ENCODE measurements around the gene TPRG1.
"Not testable (repeated sequence)": the region's sequence is repeated elsewhere in the genome, so short reads cannot be mapped to it uniquely, and the experiment has no call there.

TPRG1 gene

GRCh38 chr3:189311521-189311920 lies 139.8 kb downstream of the TPRG1 start:
- no peak for FAIRE-seq
- TF ChIP-seq TAF1 (IDR thresholded peaks at IDR 0.05; ENCODE audit: low read depth, low read length) (no peak), SPI1 (IDR thresholded peaks at IDR 0.05; ENCODE audit: low read depth, low read length) (no peak), POLR2A (IDR thresholded peaks at IDR 0.05; ENCODE audit: low read depth, low read length) (no peak), PAX5 (IDR thresholded peaks at IDR 0.05; ENCODE audit: insufficient read depth, low read length, severe bottlenecking) (no peak), POU2F2 (IDR thresholded peaks at IDR 0.05; ENCODE audit: low read depth, low read length) (no peak), POLR2AphosphoS5 (IDR thresholded peaks at IDR 0.05; ENCODE audit: low read depth, low read length) (no peak)
- DNase-seq (ENCODE audit: insufficient read length, low spot score) = no peak

- FAIRE-seq = no peak
- TF ChIP-seq TAF1 (IDR thresholded peaks at IDR 0.05; ENCODE audit: low read depth, low read length) = no peak
- TF ChIP-seq POLR2A (IDR thresholded peaks at IDR 0.05; ENCODE audit: low read depth, low read length) = no peak
- no peak for TF ChIP-seq POU2F2 (IDR thresholded peaks at IDR 0.05; ENCODE audit: low read depth, low read length)
- TF ChIP-seq PAX5 (IDR thresholded peaks at IDR 0.05; ENCODE audit: insufficient read depth, low read length, severe bottlenecking) = no peak
- TF ChIP-seq SPI1 (IDR thresholded peaks at IDR 0.05; ENCODE audit: low read depth, low read length) = no peak
- TF ChIP-seq POLR2AphosphoS5 (IDR thresholded peaks at IDR 0.05; ENCODE audit: low read depth, low read length) = no peak
These were observed 141.1 kb downstream of the TPRG1 start for GRCh38 chr3:189312866-189313265.

GRCh38 chr3:189316296-189317019 lies 144.7 kb downstream of the TPRG1 start:
- TF ChIP-seq SPI1 (IDR thresholded peaks at IDR 0.05; ENCODE audit: low read depth, low read length) (no peak), POLR2A (IDR thresholded peaks at IDR 0.05; ENCODE audit: low read depth, low read length) (no peak), POLR2AphosphoS5 (IDR thresholded peaks at IDR 0.05; ENCODE audit: low read depth, low read length) (no peak), TAF1 (IDR thresholded peaks at IDR 0.05; ENCODE audit: low read depth, low read length) (no peak), PAX5 (IDR thresholded peaks at IDR 0.05; ENCODE audit: insufficient read depth, low read length, severe bottlenecking) (no peak), POU2F2 (IDR thresholded peaks at IDR 0.05; ENCODE audit: low read depth, low read length) (no peak)
- DNase-seq (ENCODE audit: insufficient read length, low spot score) (no peak), FAIRE-seq (no peak)

More at GRCh38 chr3:189312866-189313265, 141.1 kb downstream of the TPRG1 start:
- DNase-seq (ENCODE audit: insufficient read length, low spot score) = no peak

GRCh38 chr3:189317911-189318310 lies 146.1 kb downstream of the TPRG1 start:
- FAIRE-seq (no peak), DNase-seq (ENCODE audit: insufficient read length, low spot score) (no peak)
- no peak for TF ChIP-seq TAF1 (IDR thresholded peaks at IDR 0.05; ENCODE audit: low read depth, low read length)
- no peak for TF ChIP-seq POLR2A (IDR thresholded peaks at IDR 0.05; ENCODE audit: low read depth, low read length)
- no peak for TF ChIP-seq SPI1 (IDR thresholded peaks at IDR 0.05; ENCODE audit: low read depth, low read length)
- no peak for TF ChIP-seq POLR2AphosphoS5 (IDR thresholded peaks at IDR 0.05; ENCODE audit: low read depth, low read length)
- TF ChIP-seq PAX5 (IDR thresholded peaks at IDR 0.05; ENCODE audit: insufficient read depth, low read length, severe bottlenecking) = no peak

DNA sequence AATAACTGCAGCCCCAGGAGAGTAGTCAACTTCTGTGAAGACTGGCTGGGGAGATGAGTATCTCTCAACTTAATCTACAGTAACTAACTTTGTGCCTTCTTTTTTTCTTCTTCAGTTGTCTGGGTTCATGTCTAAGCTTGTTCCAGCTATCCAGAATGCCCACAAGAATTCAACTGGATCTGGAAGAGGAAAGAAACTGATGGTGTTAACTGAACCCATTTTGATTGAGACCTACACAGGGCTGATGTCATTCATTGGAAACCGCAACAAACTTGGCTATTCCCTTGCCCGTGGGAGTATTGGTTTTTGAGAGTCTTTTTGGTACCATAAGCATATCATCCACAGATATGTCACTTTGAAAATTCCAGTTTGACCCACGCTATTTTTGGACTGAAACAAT lies 148.7 kb downstream of the TPRG1 start:
- FAIRE-seq (no peak), DNase-seq (ENCODE audit: insufficient read length, low spot score) (no peak)
- TF ChIP-seq TAF1 (IDR thresholded peaks at IDR 0.05; ENCODE audit: low read depth, low read length) (no peak), SPI1 (IDR thresholded peaks at IDR 0.05; ENCODE audit: low read depth, low read length) (no peak), PAX5 (IDR thresholded peaks at IDR 0.05; ENCODE audit: insufficient read depth, low read length, severe bottlenecking) (no peak), POU2F2 (IDR thresholded peaks at IDR 0.05; ENCODE audit: low read depth, low read length) (no peak), POLR2A (IDR thresholded peaks at IDR 0.05; ENCODE audit: low read depth, low read length) (no peak), POLR2AphosphoS5 (IDR thresholded peaks at IDR 0.05; ENCODE audit: low read depth, low read length) (no peak)

DNA sequence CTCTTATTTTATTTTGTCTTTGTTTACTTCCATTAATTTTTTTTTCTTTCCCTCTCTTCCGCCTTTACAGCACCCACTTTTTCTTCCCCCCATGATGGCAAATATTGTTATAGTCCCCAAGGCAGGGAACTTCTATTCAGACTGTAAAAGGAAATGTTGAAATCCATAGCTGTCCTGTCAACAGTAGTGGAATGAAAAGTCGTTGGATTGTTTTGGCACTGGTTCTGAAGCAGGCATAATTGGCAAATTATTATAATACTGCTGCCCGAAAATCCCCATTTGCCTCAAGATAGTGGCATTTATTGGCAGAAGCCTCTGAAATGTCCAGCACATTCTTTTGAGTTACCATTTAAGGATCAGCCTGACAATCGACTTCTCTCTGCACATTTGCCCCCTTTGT lies 150.6 kb downstream of the TPRG1 start:
- TF ChIP-seq POLR2A (IDR thresholded peaks at IDR 0.05; ENCODE audit: low read depth, low read length) (no peak), POLR2AphosphoS5 (IDR thresholded peaks at IDR 0.05; ENCODE audit: low read depth, low read length) (no peak), SPI1 (IDR thresholded peaks at IDR 0.05; ENCODE audit: low read depth, low read length) (no peak), POU2F2 (IDR thresholded peaks at IDR 0.05; ENCODE audit: low read depth, low read length) (no peak), TAF1 (IDR thresholded peaks at IDR 0.05; ENCODE audit: low read depth, low read length) (no peak), PAX5 (IDR thresholded peaks at IDR 0.05; ENCODE audit: insufficient read depth, low read length, severe bottlenecking) (no peak)
- FAIRE-seq = no peak
- no peak for DNase-seq (ENCODE audit: insufficient read length, low spot score)

DNA sequence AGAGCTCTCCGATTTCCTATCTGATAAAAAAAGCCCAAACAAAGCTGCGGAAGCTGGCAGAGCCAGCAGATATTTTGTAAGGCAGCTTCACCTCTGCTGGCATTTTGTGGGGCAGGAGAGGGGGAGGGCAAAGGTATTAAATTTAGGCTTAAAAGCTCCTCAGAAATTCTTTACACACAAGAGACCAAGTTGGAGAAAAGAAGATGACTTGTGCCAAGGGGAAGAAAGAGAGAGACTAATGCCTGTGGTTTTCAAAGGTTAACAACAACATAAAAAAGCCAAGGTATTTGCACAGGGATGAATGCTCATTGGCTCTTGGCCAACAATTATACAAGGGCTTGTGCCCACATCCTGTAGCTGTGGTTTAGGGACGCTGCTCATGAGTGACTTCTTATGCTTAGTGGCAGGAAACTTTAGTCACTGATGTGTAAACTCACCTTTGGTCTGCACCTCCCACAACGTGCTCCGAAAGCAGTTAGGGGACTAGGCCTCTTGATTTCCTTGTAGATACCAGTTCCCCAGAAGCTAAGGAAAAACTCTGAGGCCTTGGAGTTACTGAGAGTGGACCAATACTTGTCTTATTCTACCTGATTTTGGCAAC lies 152.9 kb downstream of the TPRG1 start:
- DNase-seq (ENCODE audit: insufficient read length, low spot score) = peak; percentile 7
- TF ChIP-seq PAX5 (IDR thresholded peaks at IDR 0.05; ENCODE audit: insufficient read depth, low read length, severe bottlenecking) (peak; percentile 74), POU2F2 (IDR thresholded peaks at IDR 0.05; ENCODE audit: low read depth, low read length) (peak; percentile 73), SPI1 (IDR thresholded peaks at IDR 0.05; ENCODE audit: low read depth, low read length) (peak; percentile 23; the same call in 1 of the 2 replicates), POLR2A (IDR thresholded peaks at IDR 0.05; ENCODE audit: low read depth, low read length) (no peak), TAF1 (IDR thresholded peaks at IDR 0.05; ENCODE audit: low read depth, low read length) (no peak), POLR2AphosphoS5 (IDR thresholded peaks at IDR 0.05; ENCODE audit: low read depth, low read length) (no peak)
- peak; percentile 98 for FAIRE-seq

- FAIRE-seq (peak; percentile 58), DNase-seq (ENCODE audit: insufficient read length, low spot score) (no peak)
- TF ChIP-seq POLR2A (IDR thresholded peaks at IDR 0.05; ENCODE audit: low read depth, low read length) = no peak
- TF ChIP-seq POU2F2 (IDR thresholded peaks at IDR 0.05; ENCODE audit: low read depth, low read length) = no peak
- TF ChIP-seq TAF1 (IDR thresholded peaks at IDR 0.05; ENCODE audit: low read depth, low read length) = no peak
- TF ChIP-seq PAX5 (IDR thresholded peaks at IDR 0.05; ENCODE audit: insufficient read depth, low read length, severe bottlenecking) = no peak
- no peak for TF ChIP-seq SPI1 (IDR thresholded peaks at IDR 0.05; ENCODE audit: low read depth, low read length)
- TF ChIP-seq POLR2AphosphoS5 (IDR thresholded peaks at IDR 0.05; ENCODE audit: low read depth, low read length) = no peak
These were observed 153.7 kb downstream of the TPRG1 start for GRCh38 chr3:189325454-189325853.

- not testable (repeated sequence) for DNase-seq (ENCODE audit: insufficient read length, low spot score); FAIRE-seq
These were observed 157.9 kb downstream of the TPRG1 start for GRCh38 chr3:189329630-189330029.
